HuH-7.5 (cell line): ENCODE data around the gene PAPLN.

Experiments used
- DNase-seq: peaks from one replicate; pipeline ENCODE4 v3.0.0; 2011; ENCODE audit warnings: low spot score

The PAPLN gene

GRCh38 chr14:73232984-73233383 is 4.3 kb upstream of the PAPLN start:
- no peak for DNase-seq

GRCh38 chr14:73233564-73233963 is 3.7 kb upstream of the PAPLN start:
- no peak for DNase-seq

GRCh38 chr14:73234029-73234428 is 3.3 kb upstream of the PAPLN start:
- no peak for DNase-seq

- no peak for DNase-seq
These were observed 2.5 kb upstream of the PAPLN start for GRCh38 chr14:73234586-73235394.

- DNase-seq: no peak
These were observed 1.7 kb upstream of the PAPLN start for GRCh38 chr14:73235531-73236155.

- no peak for DNase-seq
These were observed 1.1 kb upstream of the PAPLN start for GRCh38 chr14:73236157-73236556.

- no peak for DNase-seq
These were observed 521 bp upstream of the PAPLN start for GRCh38 chr14:73236752-73237218.

- DNase-seq: peak; percentile 71
These were observed 599 bp downstream of the PAPLN start for GRCh38 chr14:73237786-73238423.

- DNase-seq: peak; percentile 51
These were observed 1.1 kb downstream of the PAPLN start for GRCh38 chr14:73238424-73238852.

- DNase-seq: peak; percentile 16
These were observed 1.6 kb downstream of the PAPLN start for GRCh38 chr14:73238941-73239340.

GRCh38 chr14:73239393-73240241 is 2.3 kb downstream of the PAPLN start:
- no peak for DNase-seq

- DNase-seq: no peak
These were observed 3.6 kb downstream of the PAPLN start for GRCh38 chr14:73240816-73241480.

GRCh38 chr14:73241481-73242165 is 4.3 kb downstream of the PAPLN start:
- no peak for DNase-seq

- no peak for DNase-seq
These were observed 5.1 kb downstream of the PAPLN start for GRCh38 chr14:73242357-73242901.

- no peak for DNase-seq
These were observed 6.0 kb downstream of the PAPLN start for GRCh38 chr14:73243341-73243740.

GRCh38 chr14:73243748-73244147 is 6.4 kb downstream of the PAPLN start:
- peak; percentile 3 for DNase-seq

GRCh38 chr14:73244541-73245290 is 7.4 kb downstream of the PAPLN start:
- DNase-seq: no peak

GRCh38 chr14:73245480-73246325 is 8.4 kb downstream of the PAPLN start:
- no peak for DNase-seq
